IPS-18c (cell line): ENCODE measurements around the gene MAP7D3.
"Not testable (repeated sequence)": the region's sequence is repeated elsewhere in the genome, so short reads cannot be mapped to it uniquely, and the experiment has no call there.

ENCODE experiments used
- H3K4me3 ChIP-seq: 2 replicates; pipeline ENCODE4 v1.7.0; 2013; ENCODE audit warnings: low read depth, mild to moderate bottlenecking, low read length, moderate library complexity; ENCODE audit not compliant: insufficient read depth
- H3K9me3 ChIP-seq: one replicate; pipeline ENCODE4 v1.6.1; 2013; ENCODE audit warnings: mild to moderate bottlenecking, low read length, moderate library complexity; ENCODE audit not compliant: control insufficient read depth, insufficient read depth

Gene MAP7D3

DNA sequence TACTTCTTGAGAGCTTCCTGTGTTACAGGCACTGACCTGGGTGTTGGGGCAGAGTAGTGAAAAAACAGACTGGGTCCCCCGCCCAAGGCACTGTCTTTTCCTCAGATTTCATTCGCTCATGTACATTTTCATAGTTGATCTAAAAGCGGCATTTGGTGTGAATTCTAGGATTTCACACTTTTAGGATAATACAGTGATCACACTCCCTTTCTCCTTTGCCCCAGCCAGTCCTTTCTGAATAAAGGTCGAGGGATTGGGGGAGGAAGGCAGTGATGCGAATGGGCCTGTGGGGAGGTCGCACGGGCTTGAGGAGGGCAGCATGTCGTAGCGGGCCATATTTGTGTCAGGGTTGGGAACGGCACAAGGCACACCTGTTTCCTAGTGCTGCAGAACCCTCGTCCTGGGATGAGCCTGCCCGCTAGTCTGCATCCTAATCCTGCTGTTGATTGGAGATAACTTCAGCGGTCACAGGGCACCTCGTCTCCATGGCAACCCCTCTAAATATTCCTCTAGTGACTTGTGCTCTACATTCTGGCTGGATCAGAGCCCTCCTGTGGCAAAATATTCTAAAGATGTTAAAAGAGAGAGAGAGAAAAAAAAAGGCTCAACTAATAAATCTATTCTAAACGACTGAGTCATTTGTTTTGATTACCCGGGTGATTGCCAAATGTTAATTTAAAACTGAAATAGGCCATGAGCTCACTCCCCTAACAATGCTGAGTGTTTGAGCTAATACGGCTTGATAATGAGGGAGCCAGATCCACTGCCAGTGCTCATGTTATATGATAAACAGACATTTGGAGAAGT is 82.1 kb downstream of the MAP7D3 start:
- H3K4me3 ChIP-seq, result no peak overlapping the region

GRCh38 chrX:136167989-136168388 is 83.2 kb downstream of the MAP7D3 start:
- not testable (repeated sequence) for H3K9me3 ChIP-seq, H3K4me3 ChIP-seq

More for the DNA sequence above, 82.1 kb downstream of the MAP7D3 start:
- H3K9me3 ChIP-seq, result no peaks in the 10 kb centered on the region

GRCh38 chrX:136166221-136166855 is 84.9 kb downstream of the MAP7D3 start:
- Histone ChIP-seq H3K4me3 (no peak overlapping the region), H3K9me3 (no peaks in the 10 kb centered on the region)

DNA sequence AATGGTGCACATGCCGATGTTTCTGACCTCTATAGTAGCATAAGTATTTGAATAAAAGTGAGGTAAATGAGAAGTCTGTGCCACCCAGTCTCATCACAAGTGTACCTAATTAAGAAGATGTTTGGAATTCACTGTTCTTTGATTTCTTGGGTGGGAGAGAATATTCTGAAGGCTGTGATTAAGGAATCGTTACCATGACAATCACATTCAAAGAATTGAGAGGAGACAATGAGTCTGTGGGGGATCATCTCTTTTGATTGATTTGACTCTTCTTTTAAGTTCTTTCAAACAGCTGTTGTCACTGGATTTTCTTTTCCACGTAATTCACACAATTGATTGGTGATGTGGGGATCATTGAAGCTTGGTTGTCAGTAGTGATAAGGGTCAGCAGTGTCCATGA is 85.8 kb downstream of the MAP7D3 start:
- Histone ChIP-seq H3K9me3 (no peaks in the 10 kb centered on the region), H3K4me3 (no peak overlapping the region)

DNA sequence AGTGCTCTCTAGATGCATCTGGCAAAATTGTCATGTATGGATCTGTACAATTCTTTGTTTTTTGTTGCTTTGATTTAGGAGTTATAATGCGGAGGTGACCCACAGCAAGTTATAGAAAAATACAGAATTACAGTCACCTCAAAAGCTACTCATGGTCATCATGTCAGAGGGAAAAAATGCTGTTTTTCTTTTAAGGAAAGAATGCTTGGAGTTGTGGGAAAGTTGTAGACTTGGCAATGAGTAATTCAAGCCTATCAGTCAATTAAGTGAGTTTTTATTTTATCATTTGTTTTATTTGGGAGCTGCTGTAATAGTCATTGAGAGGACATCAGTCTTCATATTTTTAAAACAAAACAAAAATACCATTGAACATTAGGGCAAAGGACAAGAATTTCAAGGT is 87.5 kb downstream of the MAP7D3 start:
- Histone ChIP-seq H3K9me3 (no peaks in the 10 kb centered on the region), H3K4me3 (no peak overlapping the region)
